PFSK-1 (cell line): ENCODE results near the gene CHST9.

ENCODE experiments used
- FOXP2 ChIP-seq: optimal IDR thresholded peaks from 2 replicates; pipeline ENCODE3; 2011; ENCODE audit warnings: borderline replicate concordance, control low read depth, inconsistent platforms; ENCODE audit not compliant: insufficient read depth; ENCODE audit errors: extremely low read length, extremely low read depth
- POLR2AphosphoS5 ChIP-seq: IDR thresholded peaks from 2 replicates; pipeline ENCODE4 v1.6.1; 2012; ENCODE audit warnings: low read depth, mild to moderate bottlenecking, control low read depth, low read length, moderate library complexity
- REST ChIP-seq, 2 experiments: IDR thresholded peaks; 2 replicates each; pipeline versions ENCODE4 v1.6.1 to v1.8.0; 2011 to 2012; ENCODE audit warnings: low read depth in 2 of 2, low read length in 2 of 2, control low read depth in 1 of 2, inconsistent platforms in 1 of 2, mild to moderate bottlenecking in 1 of 2, moderate library complexity in 1 of 2; ENCODE audit not compliant: insufficient read depth in 1 of 2
- SIN3A ChIP-seq: IDR thresholded peaks from 2 replicates; pipeline ENCODE4 v1.6.1; 2012; ENCODE audit warnings: mild to moderate bottlenecking, low read length, moderate library complexity, borderline replicate concordance; ENCODE audit not compliant: insufficient read depth
- TAF1 ChIP-seq: IDR thresholded peaks from 2 replicates; pipeline ENCODE4 v1.6.1; 2012; ENCODE audit warnings: low read length, control low read depth, borderline replicate concordance; ENCODE audit not compliant: insufficient read depth

Gene CHST9

GRCh38 chr18:26863122-26863879 is 321.8 kb downstream of the CHST9 start:
- TF ChIP-seq TAF1 (no peak), POLR2AphosphoS5 (no peak), FOXP2 (no peak), REST (IDR thresholded peaks at IDR 0.05; ENCODE audit: insufficient read depth in 1 of 2, low read depth in 2 of 2, low read length in 2 of 2) (no peak), SIN3A (no peak)

GRCh38 chr18:26862084-26862483 is 323.0 kb downstream of the CHST9 start:
- no peak for TF ChIP-seq REST (IDR thresholded peaks at IDR 0.05; ENCODE audit: insufficient read depth in 1 of 2, low read depth in 2 of 2, low read length in 2 of 2)
- TF ChIP-seq FOXP2: no peak
- no peak for TF ChIP-seq SIN3A
- no peak for TF ChIP-seq POLR2AphosphoS5
- TF ChIP-seq TAF1: no peak
